HG03457 (cell line): ENCODE data around the gene MAP4K1.
"Not testable (repeated sequence)": the region's sequence is repeated elsewhere in the genome, so short reads cannot be mapped to it uniquely, and the experiment has no call there.

Experiments used
- ATAC-seq: cut with Tn5 transposase; IDR thresholded peaks from one replicate; pipeline ENCODE4 v1.9.1; 2021; ENCODE audit warnings: moderate number of reproducible peaks; ENCODE audit not compliant: unreplicated experiment

The MAP4K1 gene

GRCh38 chr19:38579304-38579703, 38.4 kb downstream of the MAP4K1 start:
- not testable (repeated sequence) for ATAC-seq

- ATAC-seq: no peak
Observed at GRCh38 chr19:38577826-38578225, 39.9 kb downstream of the MAP4K1 start.

GRCh38 chr19:38571682-38572081, 46.1 kb downstream of the MAP4K1 start:
- no peak for ATAC-seq

- no peak for ATAC-seq
Observed at GRCh38 chr19:38569368-38569983, 48.3 kb downstream of the MAP4K1 start.

GRCh38 chr19:38565691-38566105, 52.1 kb downstream of the MAP4K1 start:
- no peak for ATAC-seq

- no peak for ATAC-seq
Observed at GRCh38 chr19:38564981-38565690, 52.6 kb downstream of the MAP4K1 start.

- no peak for ATAC-seq
Observed at GRCh38 chr19:38563475-38563874, 54.3 kb downstream of the MAP4K1 start.

GRCh38 chr19:38562096-38562495, 55.7 kb downstream of the MAP4K1 start:
- no peak for ATAC-seq

- no peak for ATAC-seq
Observed at GRCh38 chr19:38561658-38562057, 56.1 kb downstream of the MAP4K1 start.

- ATAC-seq: no peak
Observed at GRCh38 chr19:38561053-38561606, 56.6 kb downstream of the MAP4K1 start.

GRCh38 chr19:38559428-38560401, 58.0 kb downstream of the MAP4K1 start:
- peak; percentile 50 for ATAC-seq

GRCh38 chr19:38558933-38559332, 58.8 kb downstream of the MAP4K1 start:
- not testable (repeated sequence) for ATAC-seq

GRCh38 chr19:38557205-38557799, 60.5 kb downstream of the MAP4K1 start:
- ATAC-seq: no peak

- ATAC-seq: no peak
Observed at GRCh38 chr19:38556521-38557174, 61.1 kb downstream of the MAP4K1 start.

GRCh38 chr19:38555200-38555599, 62.6 kb downstream of the MAP4K1 start:
- no peak for ATAC-seq

- ATAC-seq: no peak
Observed at GRCh38 chr19:38554676-38555141, 63.0 kb downstream of the MAP4K1 start.

GRCh38 chr19:38553239-38553638, 64.5 kb downstream of the MAP4K1 start:
- not testable (repeated sequence) for ATAC-seq

- ATAC-seq: no peak
Observed at GRCh38 chr19:38551450-38551813, 66.3 kb downstream of the MAP4K1 start.

- ATAC-seq: no peak
Observed at GRCh38 chr19:38550376-38550775, 67.4 kb downstream of the MAP4K1 start.

GRCh38 chr19:38549942-38550341, 67.8 kb downstream of the MAP4K1 start:
- no peak for ATAC-seq
